Measurements from ENCODE around the gene MNT. TPM values are rescaled to one million over a fixed set of nuclear protein-coding genes. Genes with fewer than 3 reads are reported as not detected.

MNT gene
- total and polyA plus RNA-seq, 2 of the 8 experiments (the other 6 are each of a cell fraction or from before 2014, with no cell fraction given) = 5.0 to 17.3 TPM

- Histone ChIP-seq H4K91ac (replicated peaks; ENCODE audit: insufficient read length, low read length) (no peak overlapping the region), H3K56ac (replicated peaks; ENCODE audit: insufficient read length, low read depth, low read length) (no peak overlapping the region), H3K14ac (ENCODE audit: insufficient read length) (no peak overlapping the region), H3K23me2 (ENCODE audit: low read depth, low read length) (no peaks in the 10 kb centered on the region), H2BK12ac (ENCODE audit: low read depth, low read length) (no peak overlapping the region), H2BK15ac (ENCODE audit: low read length) (no peak overlapping the region), H3K27ac (ENCODE audit: low read depth, low read length) (no peak overlapping the region), H3K36me3 (ENCODE audit: control insufficient read depth in 2 of 4, insufficient read depth in 4 of 4, low read length in 3 of 4) (peaks cover 0 to 10% (median 6%) of the 10 kb centered on the region in 4 experiments; a peak in 4 of 8 replicates), H3K18ac (ENCODE audit: extremely low read depth, low read length) (no peak overlapping the region), H4K8ac (ENCODE audit: extremely low read depth, insufficient read depth, low read length) (no peak overlapping the region), H2BK20ac (ENCODE audit: low read length) (no peak overlapping the region), H4K5ac (ENCODE audit: insufficient read length, low read depth, low read length) (no peak overlapping the region), H3K9me3 (ENCODE audit: insufficient read depth in 2 of 2, low read depth in 1 of 2, low read length in 1 of 2) (no peaks in the 10 kb centered on the region), H2AFZ (ENCODE audit: low read length) (no peak overlapping the region), H3K4me1 (replicated peaks in 1 of 4; ENCODE audit: control insufficient read depth in 3 of 4, insufficient read depth in 4 of 4, low read length in 3 of 4) (peaks cover 0 to 5% (median 3%) of the 10 kb centered on the region in 4 experiments; a peak in 4 of 7 replicates), H3K27me3 (replicated peaks in 1 of 4; ENCODE audit: control insufficient read depth in 3 of 4, extremely low read depth in 1 of 4, insufficient read depth in 3 of 4, low read length in 3 of 4) (no peaks in the 10 kb centered on the region), H3K4me2 (ENCODE audit: insufficient read depth in 1 of 2, low read depth in 2 of 2, low read length in 2 of 2) (no peak overlapping the region), H3K79me2 (ENCODE audit: control insufficient read depth in 1 of 2, insufficient read depth in 2 of 2, low read length in 2 of 2) (no peaks in the 10 kb centered on the region), H3K4me3 (ENCODE audit: extremely low read depth in 1 of 4, insufficient read depth in 2 of 4, low read depth in 3 of 4, low read length in 4 of 4) (no peak overlapping the region), H2BK5ac (ENCODE audit: low read depth, low read length) (no peak overlapping the region), H4K20me1 (replicated peaks in 1 of 2; ENCODE audit: control insufficient read depth in 1 of 2, insufficient read depth in 2 of 2, low read length in 2 of 2) (peaks cover 2% of the 10 kb centered on the region in 2 experiments), H2BK120ac (replicated peaks; ENCODE audit: low read depth, low read length) (no peak overlapping the region), H3K79me1 (ENCODE audit: low read depth, low read length) (no peaks in the 10 kb centered on the region), H3K4ac (replicated peaks; ENCODE audit: insufficient read length, low read depth, low read length) (no peak overlapping the region), H3K9ac (replicated peaks in 1 of 4; ENCODE audit: extremely low read depth in 1 of 4, low read depth in 3 of 4, low read length in 3 of 4) (no peak overlapping the region), H2AK5ac (ENCODE audit: low read depth, low read length) (no peak overlapping the region), H3K23ac (ENCODE audit: insufficient read length) (no peak overlapping the region)
- POLR2A ChIA-PET (ENCODE audit: partially characterized antibody) = interaction anchor here (0.9 to 1.5 kb wide), 5 partner anchors 9 to 32 kb away, joined by 3 read pairs; no protein-coding TSS in a partner anchor
- TF ChIP-seq CHD1 (IDR thresholded peaks at IDR 0.05; ENCODE audit: low read depth, low read length) (no peak), JUN (IDR thresholded peaks at IDR 0.05; ENCODE audit: low read depth, low read length) (no peak), TAF7 (optimal IDR thresholded peaks at IDR 0.05; ENCODE audit: borderline replicate concordance, low read depth, low read length) (no peak), CBX8 (IDR thresholded peaks at IDR 0.05; ENCODE audit: borderline replicate concordance, low read depth, low read length) (no peak), SIX5 (IDR thresholded peaks at IDR 0.05; ENCODE audit: low read depth, low read length) (no peak), SP2 (IDR thresholded peaks at IDR 0.05; ENCODE audit: low read length) (no peak), KDM5A (IDR thresholded peaks at IDR 0.05; ENCODE audit: low read length) (no peak), SP4 (IDR thresholded peaks at IDR 0.05; ENCODE audit: low read length) (no peak), ZNF274 (IDR thresholded peaks at IDR 0.05; ENCODE audit: borderline replicate concordance, extremely low read depth, low read length) (no peak), KDM1A (IDR thresholded peaks at IDR 0.05; ENCODE audit: borderline replicate concordance, low read length) (no peak), SRF (IDR thresholded peaks at IDR 0.05; ENCODE audit: low read depth, low read length) (no peak)
- DNase-seq (ENCODE audit: low read depth in 1 of 2, low spot score in 2 of 2) = no peak
- FAIRE-seq = no peak
- CTCF ChIA-PET (ENCODE audit: partially characterized antibody) = interaction anchor here (0.6 to 13.4 kb wide), 6 partner anchors 12 to 80 kb away, joined by 3 to 209 read pairs (median 8); no protein-coding TSS in a partner anchor
- WGBS, 2 experiments (ENCODE audit: extremely low coverage in 1 of 2, insufficient coverage in 1 of 2, insufficient read length in 1 of 2, insufficient replicate concordance in 2 of 2, low coverage in 1 of 2, low lambda C conversion rate in 2 of 2, missing lambda C conversion rate in 1 of 2) = 88% methylated on average over 11 of the region's 12 CpGs; no CpG with 5 or more reads in 1 of the 2 experiments
Measured at GRCh38 chr17:2364763-2365116, 36.1 kb downstream of the MNT start.
